Fibroblast of the conjunctiva (primary cell): Measurements from ENCODE around the gene HSPA1A.
A peak's percentile ranks its signal among the peaks of the same experiment; 100 is the strongest.
"Not testable (repeated sequence)": the region's sequence is repeated elsewhere in the genome, so short reads cannot be mapped to it uniquely, and the experiment has no call there.

Experiments
- DNase-seq: peaks from one replicate; pipeline ENCODE4 v3.0.0-alpha.2; 2010; ENCODE audit warnings: low read depth

The HSPA1A gene

DNA sequence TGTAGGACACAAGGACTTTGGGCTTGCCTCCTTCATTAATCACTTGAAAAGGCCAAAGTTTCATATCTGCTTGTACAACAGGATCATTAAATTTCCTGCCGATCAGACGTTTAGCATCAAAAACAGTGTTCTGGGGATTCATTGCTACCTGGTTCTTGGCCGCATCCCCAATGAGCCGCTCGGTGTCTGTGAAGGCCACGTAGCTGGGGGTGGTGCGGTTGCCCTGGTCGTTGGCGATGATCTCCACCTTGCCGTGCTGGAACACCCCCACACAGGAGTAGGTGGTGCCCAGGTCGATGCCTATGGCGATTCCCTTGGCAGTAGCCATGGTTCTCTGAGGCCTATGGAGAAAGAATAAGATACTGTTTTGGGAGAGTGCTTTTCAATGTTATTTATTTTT, 3.7 kb upstream of the HSPA1A start:
- no peak for DNase-seq

- DNase-seq: no peak
Observed at GRCh38 chr6:31813465-31813849, 1.9 kb upstream of the HSPA1A start.

DNA sequence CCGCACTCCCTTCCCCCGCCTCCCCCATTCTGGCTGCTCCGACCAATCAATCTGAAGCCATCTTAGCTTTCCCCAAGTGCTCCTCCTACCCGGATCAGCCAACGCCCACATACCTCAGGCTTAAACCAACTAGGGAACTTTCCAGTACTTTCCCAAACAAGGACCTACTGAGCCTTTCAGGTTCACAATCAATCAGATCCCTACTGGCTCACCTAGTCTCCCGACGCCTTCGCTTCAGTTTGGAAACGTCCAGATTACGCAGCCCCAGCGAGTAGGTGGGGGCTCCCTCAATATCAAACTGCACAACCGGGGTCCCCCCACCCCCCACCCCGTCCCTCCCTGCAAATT, 692 bp upstream of the HSPA1A start:
- DNase-seq: peak; percentile 97

DNA sequence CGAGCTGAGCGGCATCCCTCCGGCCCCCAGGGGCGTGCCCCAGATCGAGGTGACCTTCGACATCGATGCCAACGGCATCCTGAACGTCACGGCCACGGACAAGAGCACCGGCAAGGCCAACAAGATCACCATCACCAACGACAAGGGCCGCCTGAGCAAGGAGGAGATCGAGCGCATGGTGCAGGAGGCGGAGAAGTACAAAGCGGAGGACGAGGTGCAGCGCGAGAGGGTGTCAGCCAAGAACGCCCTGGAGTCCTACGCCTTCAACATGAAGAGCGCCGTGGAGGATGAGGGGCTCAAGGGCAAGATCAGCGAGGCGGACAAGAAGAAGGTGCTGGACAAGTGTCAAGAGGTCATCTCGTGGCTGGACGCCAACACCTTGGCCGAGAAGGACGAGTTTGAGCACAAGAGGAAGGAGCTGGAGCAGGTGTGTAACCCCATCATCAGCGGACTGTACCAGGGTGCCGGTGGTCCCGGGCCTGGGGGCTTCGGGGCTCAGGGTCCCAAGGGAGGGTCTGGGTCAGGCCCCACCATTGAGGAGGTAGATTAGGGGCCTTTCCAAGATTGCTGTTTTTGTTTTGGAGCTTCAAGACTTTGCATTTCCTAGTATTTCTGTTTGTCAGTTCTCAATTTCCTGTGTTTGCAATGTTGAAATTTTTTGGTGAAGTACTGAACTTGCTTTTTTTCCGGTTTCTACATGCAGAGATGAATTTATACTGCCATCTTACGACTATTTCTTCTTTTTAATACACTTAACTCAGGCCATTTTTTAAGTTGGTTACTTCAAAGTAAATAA, 2.0 kb downstream of the HSPA1A start:
- DNase-seq: not testable (repeated sequence)

- not testable (repeated sequence) for DNase-seq
Observed at GRCh38 chr6:31817929-31818511, 2.7 kb downstream of the HSPA1A start.

DNA sequence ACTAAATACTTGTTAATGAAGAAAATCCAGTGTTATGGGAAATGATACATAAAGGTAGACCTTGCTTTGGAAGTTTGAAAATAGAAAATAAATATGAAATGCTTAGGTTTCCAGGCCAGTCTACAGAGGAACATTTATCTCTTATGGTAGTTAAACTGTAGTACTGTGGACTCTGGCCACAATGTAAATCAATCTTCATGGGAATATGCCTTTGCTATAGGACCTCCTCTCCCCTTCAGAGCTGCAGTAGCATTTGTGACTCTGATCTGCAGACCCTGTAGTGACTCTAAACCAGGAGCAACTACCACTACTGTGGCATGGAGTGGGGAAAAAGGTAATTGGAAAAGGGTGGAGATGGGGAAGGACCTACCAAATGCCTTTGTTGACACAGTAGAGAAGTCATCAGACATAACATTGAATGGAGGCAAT, 4.5 kb downstream of the HSPA1A start:
- no peak for DNase-seq

GRCh38 chr6:31820399-31820798, 5.1 kb downstream of the HSPA1A start:
- not testable (repeated sequence) for DNase-seq

DNA sequence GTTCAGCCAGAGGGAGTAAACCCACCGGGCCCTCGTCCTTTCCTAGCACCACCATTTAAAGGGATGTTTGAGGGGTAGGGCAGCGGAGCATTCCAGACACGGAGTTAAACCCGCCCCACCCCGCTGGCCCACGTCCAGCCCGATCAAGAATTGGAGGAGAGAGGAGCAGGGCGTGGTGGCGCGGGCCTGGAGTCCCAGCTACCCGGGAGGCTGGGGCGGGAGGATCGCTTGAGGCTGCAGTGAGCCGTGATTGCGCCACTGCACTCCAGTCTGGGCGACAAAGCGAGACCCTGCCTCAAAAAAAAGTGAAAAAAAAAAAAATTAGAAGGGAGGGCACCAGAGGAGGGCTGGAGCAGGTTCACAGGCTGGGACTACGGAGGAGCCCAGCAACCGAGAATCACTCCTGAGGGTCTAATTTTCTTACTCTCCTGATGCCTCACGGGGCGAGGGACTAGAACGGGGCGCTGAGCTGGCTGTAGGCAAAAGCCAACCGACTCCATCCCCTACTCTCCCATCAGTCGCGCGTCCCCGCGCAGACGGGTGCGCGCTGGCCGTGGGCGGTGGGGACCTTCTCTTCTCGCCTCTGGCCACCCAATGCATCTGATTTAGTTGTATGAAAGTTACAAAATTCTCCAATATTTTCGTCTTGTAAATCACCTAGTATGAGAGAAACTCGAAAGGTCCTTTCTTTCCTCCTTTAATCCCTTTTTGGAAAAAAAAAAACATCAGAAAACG, 6.1 kb downstream of the HSPA1A start:
- peak; percentile 32 for DNase-seq

- peak; percentile 81 for DNase-seq
Observed at GRCh38 chr6:31822036-31822821, 6.9 kb downstream of the HSPA1A start.

GRCh38 chr6:31823592-31824196, 8.4 kb downstream of the HSPA1A start:
- not testable (repeated sequence) for DNase-seq

DNA sequence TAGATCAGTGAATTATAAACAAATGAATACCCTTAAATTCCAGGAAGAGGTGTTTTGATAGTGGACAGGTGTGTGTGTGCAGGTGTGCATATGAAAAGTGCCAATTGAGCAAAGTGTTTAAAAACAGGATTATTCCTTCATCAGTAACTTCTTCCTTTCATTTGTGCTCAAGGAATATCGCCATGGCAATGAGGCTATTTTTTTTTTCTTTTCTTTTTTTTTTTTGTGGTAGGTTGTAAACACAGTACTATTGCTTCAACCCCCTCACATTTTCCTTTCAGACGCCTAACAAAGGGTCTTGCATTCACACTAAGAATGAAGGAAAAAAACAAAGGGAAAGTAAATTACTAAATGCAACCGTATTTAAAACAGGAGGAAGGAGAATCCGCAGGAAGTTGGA, 10.2 kb downstream of the HSPA1A start:
- DNase-seq: no peak

- DNase-seq: peak; percentile 92
Observed at GRCh38 chr6:31826793-31827285, 11.5 kb downstream of the HSPA1A start.

DNA sequence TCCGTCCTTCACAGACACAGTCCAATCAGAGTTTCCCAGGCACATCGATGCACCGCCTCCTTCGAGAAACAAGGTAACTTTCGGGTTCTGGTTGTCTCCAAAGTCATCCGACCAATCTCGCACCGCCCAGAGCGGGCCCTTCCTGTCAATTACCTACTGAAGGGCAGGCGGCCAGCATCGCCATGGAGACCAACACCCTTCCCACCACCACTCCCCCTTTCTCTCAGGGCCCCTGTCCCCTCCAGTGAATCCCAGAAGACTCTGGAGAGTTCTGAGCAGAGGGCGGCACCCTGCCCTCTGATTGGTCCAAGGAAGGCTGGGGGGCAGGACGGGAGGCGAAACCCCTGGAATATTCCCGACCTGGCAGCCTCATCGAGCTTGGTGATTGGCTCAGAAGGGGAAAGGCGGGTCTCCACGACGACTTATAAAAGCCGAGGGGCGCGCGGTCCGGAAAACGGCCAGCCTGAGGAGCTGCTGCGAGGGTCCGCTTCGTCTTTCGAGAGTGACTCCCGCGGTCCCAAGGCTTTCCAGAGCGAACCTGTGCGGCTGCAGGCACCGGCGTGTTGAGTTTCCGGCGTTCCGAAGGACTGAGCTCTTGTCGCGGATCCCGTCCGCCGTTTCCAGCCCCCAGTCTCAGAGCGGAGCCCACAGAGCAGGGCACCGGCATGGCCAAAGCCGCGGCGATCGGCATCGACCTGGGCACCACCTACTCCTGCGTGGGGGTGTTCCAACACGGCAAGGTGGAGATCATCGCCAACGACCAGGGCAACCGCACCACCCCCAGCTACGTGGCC, 12.1 kb downstream of the HSPA1A start, which contains the start of gene HSPA1B:
TSS of gene HSPA1B (plus strand) at position 453 of the 794 bp plus-strand sequence. CDS start at position 666, 213 bp downstream.
- DNase-seq: peak; percentile 100

GRCh38 chr6:31829633-31830283, 14.4 kb downstream of the HSPA1A start:
- peak; percentile 30 for DNase-seq

- no peak for DNase-seq
Observed at GRCh38 chr6:31830886-31831335, 15.6 kb downstream of the HSPA1A start.

DNA sequence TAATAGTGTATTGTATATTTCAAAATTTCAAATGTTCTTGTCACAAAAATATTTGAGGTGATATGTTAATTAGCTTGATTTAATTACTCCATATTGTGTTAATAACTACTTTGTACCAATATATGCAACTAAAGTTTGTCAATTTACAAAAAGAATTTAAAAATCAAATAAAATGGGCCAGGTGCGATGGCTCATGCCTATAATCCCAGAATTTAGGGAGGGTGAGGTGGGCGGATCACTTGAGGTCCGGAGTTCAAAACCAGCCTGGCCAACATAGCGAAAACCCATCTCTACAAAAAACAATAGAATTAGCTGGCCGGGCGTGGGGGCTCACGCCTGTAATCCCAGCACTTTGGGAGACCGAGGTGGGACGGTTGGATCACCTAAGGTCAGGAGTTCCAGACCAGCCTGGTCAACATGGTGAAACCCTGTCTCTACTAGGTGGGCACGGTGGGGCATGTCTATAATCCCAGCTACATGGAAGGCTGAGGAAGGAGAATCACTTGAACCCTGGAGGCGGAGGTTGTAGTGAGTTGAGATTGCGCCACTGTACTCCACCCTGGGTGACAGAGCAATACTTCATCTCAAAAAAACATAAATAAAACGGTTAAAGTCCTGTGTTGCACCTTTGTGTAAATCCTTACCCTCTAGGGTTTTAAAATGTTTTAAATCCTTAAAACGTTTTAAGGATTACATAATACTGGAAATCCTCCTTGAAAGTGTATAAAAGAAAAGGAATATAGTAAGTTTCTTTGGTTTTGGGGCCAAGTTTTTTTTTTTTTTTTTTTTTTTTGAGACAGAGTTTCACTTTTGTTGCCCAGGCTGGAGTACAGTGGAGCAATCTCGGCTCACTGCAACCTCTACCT, 16.2 kb downstream of the HSPA1A start:
- DNase-seq: no peak

DNA sequence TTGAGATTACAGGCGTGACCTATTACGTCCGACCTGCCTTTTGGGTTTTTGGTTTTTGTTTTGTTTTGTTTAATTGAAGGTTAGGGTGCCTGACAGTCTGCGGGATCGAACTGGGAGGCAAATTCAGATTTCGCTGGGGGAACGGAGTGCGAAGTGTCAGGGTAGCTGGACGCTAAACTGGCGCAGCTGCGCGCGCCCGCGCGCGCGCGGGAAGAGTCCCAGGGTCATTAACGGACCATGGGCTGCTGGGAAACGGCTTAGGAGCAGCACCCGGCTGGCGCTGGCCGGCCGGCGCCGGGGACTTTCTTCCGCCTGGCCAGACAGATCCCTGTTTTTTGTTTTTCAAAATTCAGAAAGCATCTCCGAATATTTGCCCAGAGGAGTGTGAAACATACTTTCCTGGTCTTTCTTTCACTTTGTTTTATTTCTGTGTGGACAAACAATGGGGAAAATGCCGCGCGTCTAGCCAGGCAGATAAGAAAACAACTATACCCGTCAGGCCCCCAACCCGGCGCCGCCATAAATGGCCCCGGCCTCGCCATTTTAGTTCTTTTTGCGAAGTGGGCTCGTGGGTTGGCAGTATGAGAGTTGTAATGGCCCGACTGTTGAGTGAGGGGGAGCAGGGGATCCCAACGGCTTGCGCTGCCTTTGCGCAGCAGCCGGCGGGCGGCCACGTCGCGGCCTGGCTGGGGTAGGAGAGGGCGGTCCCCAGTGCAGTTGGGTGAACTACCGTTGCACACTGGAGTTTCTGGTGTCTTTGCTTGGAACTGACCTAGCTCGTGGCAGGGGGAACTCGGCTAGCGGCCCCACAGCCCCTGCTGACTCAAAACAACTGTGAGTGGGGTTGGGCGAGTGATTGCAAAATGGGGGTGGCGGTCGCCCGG, 19.3 kb downstream of the HSPA1A start:
- DNase-seq: peak; percentile 71

DNA sequence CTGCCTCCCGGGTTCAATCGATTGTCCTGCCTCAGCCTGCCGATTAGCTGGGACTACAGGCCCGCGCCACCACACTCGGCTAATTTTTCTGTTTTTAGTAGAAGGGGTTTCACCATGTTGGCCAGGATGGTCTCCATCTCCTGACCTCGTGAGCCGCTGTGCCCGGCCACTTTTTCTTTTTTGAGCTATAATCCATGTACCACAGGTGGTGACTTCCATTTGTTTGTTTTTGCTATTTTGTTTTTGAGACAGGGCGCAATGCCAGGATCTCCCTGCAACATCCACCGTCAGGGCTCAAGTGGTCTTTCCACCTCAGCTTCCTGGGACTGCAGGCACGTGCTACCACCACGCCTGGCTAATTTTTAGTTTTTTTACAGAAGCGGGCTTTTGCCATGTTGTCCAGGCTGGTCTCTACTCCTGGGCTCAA, 20.7 kb downstream of the HSPA1A start:
- DNase-seq: no peak
